ENCODE results near the gene LTF.
"Not testable (repeated sequence)": the region's sequence is repeated elsewhere in the genome, so short reads cannot be mapped to it uniquely, and the experiment has no call there.

Gene LTF

GRCh38 chr3:46406443-46406787 is 58.3 kb downstream of the LTF start:
- H3K27ac ChIP-seq (replicated peaks), result peak overlapping the region; percentile 29; the same call in 1 of the 2 replicates
- H3K27me3 ChIP-seq (ENCODE audit: insufficient read depth, poor library complexity, severe bottlenecking), result no peaks in the 10 kb centered on the region
- no peak for DNase-seq (ENCODE audit: low read depth in 1 of 2, low spot score in 1 of 2)
- no peak overlapping the region for H3K4me3 ChIP-seq (replicated peaks; ENCODE audit: insufficient read depth, low read length)
- TF ChIP-seq CTCF (IDR thresholded peaks at IDR 0.05; ENCODE audit: insufficient read depth, low read length) (no peak), REST (IDR thresholded peaks at IDR 0.05; ENCODE audit: insufficient replicate concordance, low read depth) (no peak), POLR2AphosphoS5 (IDR thresholded peaks at IDR 0.05; ENCODE audit: low read depth) (no peak), GABPA (IDR thresholded peaks at IDR 0.05; ENCODE audit: low read depth) (no peak), SPI1 (IDR thresholded peaks at IDR 0.05; ENCODE audit: borderline replicate concordance, low read depth) (no peak)

- no peak for DNase-seq (ENCODE audit: low read depth in 1 of 2, low spot score in 1 of 2)
- TF ChIP-seq POLR2AphosphoS5 (IDR thresholded peaks at IDR 0.05; ENCODE audit: low read depth) (no peak), CTCF (IDR thresholded peaks at IDR 0.05; ENCODE audit: insufficient read depth, low read length) (no peak), GABPA (IDR thresholded peaks at IDR 0.05; ENCODE audit: low read depth) (no peak), SPI1 (IDR thresholded peaks at IDR 0.05; ENCODE audit: borderline replicate concordance, low read depth) (no peak)
- Histone ChIP-seq H3K4me3 (replicated peaks; ENCODE audit: insufficient read depth, low read length) (no peak overlapping the region), H3K27me3 (ENCODE audit: insufficient read depth, poor library complexity, severe bottlenecking) (no peaks in the 10 kb centered on the region), H3K27ac (replicated peaks) (no peak overlapping the region)
Observed at GRCh38 chr3:46405301-46406019, 59.2 kb downstream of the LTF start.

GRCh38 chr3:46402902-46403301 is 61.8 kb downstream of the LTF start:
- not testable (repeated sequence) for H3K27ac ChIP-seq (replicated peaks); H3K27me3 ChIP-seq (ENCODE audit: insufficient read depth, poor library complexity, severe bottlenecking); DNase-seq (ENCODE audit: low read depth in 1 of 2, low spot score in 1 of 2); H3K4me3 ChIP-seq (replicated peaks; ENCODE audit: insufficient read depth, low read length)

GRCh38 chr3:46401579-46401978 is 63.1 kb downstream of the LTF start:
- H3K4me3 ChIP-seq (replicated peaks; ENCODE audit: insufficient read depth, low read length), result no peak overlapping the region
- H3K27ac ChIP-seq (replicated peaks), result no peak overlapping the region
- TF ChIP-seq CTCF (IDR thresholded peaks at IDR 0.05; ENCODE audit: insufficient read depth, low read length), result no peak
- TF ChIP-seq POLR2AphosphoS5 (IDR thresholded peaks at IDR 0.05; ENCODE audit: low read depth), result no peak
- TF ChIP-seq SPI1 (IDR thresholded peaks at IDR 0.05; ENCODE audit: borderline replicate concordance, low read depth), result no peak
- TF ChIP-seq GABPA (IDR thresholded peaks at IDR 0.05; ENCODE audit: low read depth), result no peak
- TF ChIP-seq REST (IDR thresholded peaks at IDR 0.05; ENCODE audit: insufficient replicate concordance, low read depth), result no peak
- H3K27me3 ChIP-seq (ENCODE audit: insufficient read depth, poor library complexity, severe bottlenecking), result no peaks in the 10 kb centered on the region
- no peak for DNase-seq (ENCODE audit: low read depth in 1 of 2, low spot score in 1 of 2)

All from HL-60 (cell line).